Transverse colon (tissue), 4 donors: ENCODE measurements around the gene UNC13C. TPM values are rescaled to one million over a fixed set of nuclear protein-coding genes. Genes with fewer than 3 reads are reported as not detected.

Source experiments
- DNase-seq: peaks from one replicate; pipeline ENCODE4 v3.0.0-alpha.2; 2019
- H3K27ac ChIP-seq, 4 donors: fragments of 200-600 bp; sonication (generic); 2 replicates each; pipeline ENCODE4 v1.5.1; 2016 to 2018; ENCODE audit warnings: inconsistent platforms in 4 of 4
- H3K27me3 ChIP-seq: fragments of 200-600 bp; sonication (generic); 2 replicates; pipeline ENCODE4 v1.5.1; 2017; ENCODE audit warnings: inconsistent platforms
- H3K36me3 ChIP-seq, 4 donors: fragments of 200-600 bp; sonication (generic); 2 replicates each; pipeline ENCODE4 v1.5.1; 2017 to 2019; ENCODE audit warnings: inconsistent platforms in 4 of 4
- H3K4me1 ChIP-seq, 4 donors: fragments of 200-600 bp; sonication (generic); 2 replicates each; pipeline ENCODE4 v1.5.1; 2017 to 2020; ENCODE audit warnings: inconsistent platforms in 4 of 4
- H3K4me3 ChIP-seq, 4 donors: fragments of 200-600 bp; sonication (generic); 1 replicate in 1 of 4; 2 replicates in 3 of 4; pipeline versions ENCODE4 v1.5.1 to v1.6.1; 2017 to 2019; ENCODE audit warnings: inconsistent platforms in 4 of 4
- H3K9me3 ChIP-seq, 2 donors: fragments of 200-600 bp; sonication (generic); 2 replicates each; pipeline ENCODE4 v1.5.1; 2017 to 2019; ENCODE audit warnings: inconsistent platforms in 2 of 2
- EP300 ChIP-seq: sonication (generic); formaldehyde crosslinking; IDR thresholded peaks from one replicate; pipeline ENCODE4 v1.6.1; 2017; ENCODE audit warnings: antibody characterized with exemption, low read depth
- POLR2A ChIP-seq: fragments of 450-650 bp; IDR thresholded peaks from one replicate; pipeline ENCODE4 v1.6.1; 2016; ENCODE audit warnings: antibody characterized with exemption, mild to moderate bottlenecking, moderate library complexity
- POLR2AphosphoS5 ChIP-seq, 3 donors: sonication (generic); formaldehyde crosslinking; IDR thresholded peaks; one replicate each; pipeline ENCODE4 v1.6.1; 2016; ENCODE audit warnings: antibody characterized with exemption in 3 of 3
- WGBS, 2 donors: methylation state at CpG; one replicate each; pipeline ENCODE4 v1.1.5; 2018; ENCODE audit warnings: low coverage in 1 of 2; 5-methylcytosine and 5-hydroxymethylcytosine counted together
- in situ Hi-C, 4 donors: fragments of 200-750 bp; cut with MboI; loops; one replicate each; pipeline versions ENCODE4 v1.15.0 to v1.15.1; 2017; ENCODE audit warnings: low sequenced_read_pairs in 3 of 4, low pct_ligation_motif_present in 1 of 4, low pct_unique_long_range_greater_than_20kb in 1 of 4
- intact Hi-C: fragments of 100-400 bp; cut with DNase I; formaldehyde crosslinking; loops from one replicate; pipeline ENCODE4 v1.15.1; 2023; ENCODE audit warnings: low total_unique reads
- total RNA-seq, 4 donors: library from RNA; depleted of rRNA; stranded (reverse); fragments of >200 nt; gene quantifications; one replicate each; pipeline ENCODE4 v1.1.0, GENCODE V29; 2016
- TF ChIP-seq, protein P1 (sequence below), 5 experiments: fragments of 200-600 bp in 3 of 5; fragments of 450-650 bp in 2 of 5; sonication (generic) in 3 of 5; IDR thresholded peaks; 1 replicate in 2 of 5; 2 replicates in 3 of 5; pipeline ENCODE4 v1.5.1; 2016 to 2017; ENCODE audit warnings: antibody characterized with exemption in 5 of 5, inconsistent platforms in 3 of 5, mild to moderate bottlenecking in 2 of 5, moderate library complexity in 1 of 5

UNC13C gene
- total RNA-seq, 4 donors from 2014 or later = 0.32 to 0.41 (median 0.40) TPM; not detected in 1

DNA sequence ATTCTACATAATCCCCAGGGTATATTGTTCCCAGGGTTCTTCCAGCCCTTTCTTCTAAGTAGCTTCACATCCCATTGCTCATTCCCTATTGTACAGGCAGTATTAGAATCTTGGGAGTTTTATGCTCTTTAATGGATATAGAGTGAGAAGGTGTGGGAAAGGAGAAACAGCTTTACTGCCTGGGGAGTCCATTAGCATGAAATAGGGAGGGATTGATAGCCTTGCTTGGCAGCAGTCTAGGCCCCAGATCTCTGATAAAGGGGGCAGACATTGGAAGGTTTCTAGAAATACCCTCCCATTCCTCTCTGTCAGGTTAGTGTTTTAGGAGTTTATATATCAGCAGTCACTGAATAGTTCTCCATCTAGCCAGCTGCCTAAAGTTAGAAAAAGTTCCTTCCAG is 334.3 kb downstream of the UNC13C start:
- H3K4me3 ChIP-seq = no peak overlapping the region
- H3K27ac ChIP-seq = no peak overlapping the region
- no peaks in the 10 kb centered on the region for H3K27me3 ChIP-seq
- no peaks in the 10 kb centered on the region for H3K4me1 ChIP-seq
- in situ Hi-C loops = no loop called here
- intact Hi-C loops = no loop called here
- H3K36me3 ChIP-seq = no peaks in the 10 kb centered on the region
- no peaks in the 10 kb centered on the region for H3K9me3 ChIP-seq
- TF ChIP-seq, protein P1, sequence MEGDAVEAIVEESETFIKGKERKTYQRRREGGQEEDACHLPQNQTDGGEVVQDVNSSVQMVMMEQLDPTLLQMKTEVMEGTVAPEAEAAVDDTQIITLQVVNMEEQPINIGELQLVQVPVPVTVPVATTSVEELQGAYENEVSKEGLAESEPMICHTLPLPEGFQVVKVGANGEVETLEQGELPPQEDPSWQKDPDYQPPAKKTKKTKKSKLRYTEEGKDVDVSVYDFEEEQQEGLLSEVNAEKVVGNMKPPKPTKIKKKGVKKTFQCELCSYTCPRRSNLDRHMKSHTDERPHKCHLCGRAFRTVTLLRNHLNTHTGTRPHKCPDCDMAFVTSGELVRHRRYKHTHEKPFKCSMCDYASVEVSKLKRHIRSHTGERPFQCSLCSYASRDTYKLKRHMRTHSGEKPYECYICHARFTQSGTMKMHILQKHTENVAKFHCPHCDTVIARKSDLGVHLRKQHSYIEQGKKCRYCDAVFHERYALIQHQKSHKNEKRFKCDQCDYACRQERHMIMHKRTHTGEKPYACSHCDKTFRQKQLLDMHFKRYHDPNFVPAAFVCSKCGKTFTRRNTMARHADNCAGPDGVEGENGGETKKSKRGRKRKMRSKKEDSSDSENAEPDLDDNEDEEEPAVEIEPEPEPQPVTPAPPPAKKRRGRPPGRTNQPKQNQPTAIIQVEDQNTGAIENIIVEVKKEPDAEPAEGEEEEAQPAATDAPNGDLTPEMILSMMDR (IDR thresholded peaks at IDR 0.05) = no peak
- no peak for TF ChIP-seq POLR2AphosphoS5 (IDR thresholded peaks at IDR 0.05)
- DNase-seq = no peak

DNA sequence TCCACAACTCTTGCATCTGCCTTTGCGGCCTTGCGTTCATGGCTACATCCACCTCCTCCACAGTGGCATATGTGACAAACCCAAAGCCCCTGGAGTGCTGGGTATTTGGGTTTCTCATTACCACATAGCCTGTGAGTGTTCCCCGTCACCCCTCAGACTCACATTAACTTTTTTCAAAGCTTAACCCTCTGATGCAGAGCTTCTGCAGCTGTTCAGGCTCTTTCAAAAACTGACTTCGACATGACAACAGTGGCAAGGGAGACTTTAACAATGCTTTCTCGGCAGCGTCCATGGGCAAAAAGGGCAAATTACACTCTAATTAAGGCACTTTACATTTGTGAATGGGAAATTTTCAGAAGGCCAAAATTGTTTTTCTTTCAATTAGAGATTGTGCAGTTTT is 343.2 kb downstream of the UNC13C start:
- intact Hi-C loops = no loop called here
- Histone ChIP-seq H3K27me3 (no peaks in the 10 kb centered on the region), H3K27ac (no peak overlapping the region), H3K36me3 (no peaks in the 10 kb centered on the region), H3K9me3 (no peaks in the 10 kb centered on the region), H3K4me1 (no peaks in the 10 kb centered on the region), H3K4me3 (no peak overlapping the region)
- WGBS, 2 donors = 63 to 89% methylated on average over 5 to 6 of the region's 6 CpGs
- TF ChIP-seq POLR2AphosphoS5 (IDR thresholded peaks at IDR 0.05) (no peak), POLR2A (no peak), EP300 (no peak)
- TF ChIP-seq, protein P1 (IDR thresholded peaks at IDR 0.05) = no peak
- DNase-seq = no peak
- in situ Hi-C loops = no loop called here

DNA sequence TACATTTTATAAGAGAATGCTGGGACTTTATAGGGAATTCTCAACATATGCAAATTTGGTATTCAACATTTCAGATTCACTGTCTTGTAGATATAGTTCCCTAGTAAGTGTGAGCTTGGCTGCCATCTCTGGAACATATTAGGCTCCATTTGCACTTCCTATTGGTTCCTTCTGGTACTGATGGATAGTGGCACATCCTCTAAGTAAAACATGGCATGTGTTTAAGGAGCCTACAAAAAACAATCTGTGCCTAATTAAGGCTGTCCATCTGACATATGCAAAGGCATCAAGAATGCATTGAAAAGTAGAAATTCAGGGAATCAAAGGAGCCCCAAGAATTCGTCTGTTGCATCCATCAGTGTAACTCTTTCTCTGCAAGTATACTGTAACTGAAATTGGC is 344.1 kb downstream of the UNC13C start:
- H3K4me3 ChIP-seq = no peak overlapping the region
- no peak for DNase-seq
- H3K36me3 ChIP-seq = no peaks in the 10 kb centered on the region
- no peaks in the 10 kb centered on the region for H3K4me1 ChIP-seq
- intact Hi-C loops = no loop called here
- H3K9me3 ChIP-seq = no peaks in the 10 kb centered on the region
- in situ Hi-C loops = no loop called here
- no peak for TF ChIP-seq EP300
- TF ChIP-seq POLR2A = no peak
- no peak for TF ChIP-seq POLR2AphosphoS5 (IDR thresholded peaks at IDR 0.05)
- TF ChIP-seq, protein P1 (IDR thresholded peaks at IDR 0.05) = no peak
- 41 to 60% methylated on average over 1 of the region's 1 CpG for WGBS, 2 donors
- no peak overlapping the region for H3K27ac ChIP-seq
- no peaks in the 10 kb centered on the region for H3K27me3 ChIP-seq

DNA sequence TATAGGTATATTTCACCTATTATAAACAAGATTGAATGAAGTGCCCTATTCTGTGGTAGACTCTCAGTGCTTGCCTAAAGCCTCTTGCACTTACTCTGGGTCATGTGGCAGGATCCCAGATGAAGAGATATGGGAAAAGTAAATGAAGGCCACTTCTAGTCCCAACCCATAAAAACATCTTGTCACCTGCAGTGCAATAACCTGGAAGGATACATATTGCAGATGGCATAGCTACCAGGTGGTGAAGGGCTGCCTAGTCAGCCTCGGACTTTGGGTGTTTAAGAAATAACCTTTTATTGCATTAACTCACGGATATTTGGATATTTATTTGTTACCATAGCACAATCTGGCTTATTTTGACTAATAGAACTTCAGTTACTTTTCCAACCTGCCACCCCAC is 367.1 kb downstream of the UNC13C start:
- Histone ChIP-seq H3K4me3 (no peak overlapping the region), H3K27ac (no peak overlapping the region), H3K27me3 (no peaks in the 10 kb centered on the region), H3K36me3 (no peaks in the 10 kb centered on the region), H3K4me1 (no peaks in the 10 kb centered on the region), H3K9me3 (no peaks in the 10 kb centered on the region)
- no peak for DNase-seq
- 59 to 94% methylated on average over 2 of the region's 2 CpGs for WGBS, 2 donors
- in situ Hi-C loops (no loop called here), intact Hi-C loops (no loop called here)
- no peak for TF ChIP-seq EP300
- no peak for TF ChIP-seq POLR2AphosphoS5 (IDR thresholded peaks at IDR 0.05)
- no peak for TF ChIP-seq POLR2A
- TF ChIP-seq, protein P1 (IDR thresholded peaks at IDR 0.05) = no peak
